Nephron progenitor cell (in vitro differentiated cells): ENCODE data around the gene PRELP.

Source experiments
- DNase-seq: peaks from one replicate; pipeline ENCODE4 v3.0.0; 2021
- H3K27ac Mint-ChIP-seq: 2 replicates; pipeline ENCODE4 v1.8.0; 2021; ENCODE audit warnings: mild to moderate bottlenecking, moderate library complexity, mixed read lengths
- H3K27me3 Mint-ChIP-seq: 2 replicates; pipeline ENCODE4 v1.8.0; 2021; ENCODE audit warnings: mild to moderate bottlenecking, low read depth, mixed read lengths; ENCODE audit not compliant: poor library complexity
- H3K36me3 Mint-ChIP-seq: 2 replicates; pipeline ENCODE4 v1.8.0; 2021; ENCODE audit warnings: low read depth, mixed read lengths
- H3K4me1 Mint-ChIP-seq: 2 replicates; pipeline ENCODE4 v1.8.0; 2021; ENCODE audit warnings: mixed read lengths
- H3K4me3 Mint-ChIP-seq: 2 replicates; pipeline ENCODE4 v1.8.0; 2021; ENCODE audit warnings: mild to moderate bottlenecking, moderate library complexity, mixed read lengths
- H3K9me3 Mint-ChIP-seq: 2 replicates; pipeline ENCODE4 v1.8.0; 2021; ENCODE audit warnings: mild to moderate bottlenecking, moderate library complexity, mixed read lengths
- CTCF ChIP-seq: fragments of 200-600 bp; sonication (generic); IDR thresholded peaks from 2 replicates; pipeline ENCODE4 v1.5.0; 2021; ENCODE audit warnings: antibody characterized with exemption

Gene PRELP

GRCh38 chr1:203479646-203480045 is 4.0 kb downstream of the PRELP start:
- no peaks in the 10 kb centered on the region for H3K36me3 Mint-ChIP-seq
- no peak overlapping the region for H3K27ac Mint-ChIP-seq
- H3K4me3 Mint-ChIP-seq, result no peak overlapping the region
- H3K4me1 Mint-ChIP-seq, result peaks cover 33% of the 10 kb centered on the region
- DNase-seq, result no peak
- H3K9me3 Mint-ChIP-seq, result no peaks in the 10 kb centered on the region
- TF ChIP-seq CTCF, result no peak
- H3K27me3 Mint-ChIP-seq, result peaks cover 37% of the 10 kb centered on the region

- DNase-seq, result no peak
- Mint-ChIP-seq H3K27me3 (peaks cover 42% of the 10 kb centered on the region), H3K4me1 (peaks cover 29% of the 10 kb centered on the region), H3K27ac (no peak overlapping the region), H3K9me3 (no peaks in the 10 kb centered on the region), H3K4me3 (no peak overlapping the region), H3K36me3 (no peaks in the 10 kb centered on the region)
- TF ChIP-seq CTCF, result no peak
These were observed 4.5 kb downstream of the PRELP start for GRCh38 chr1:203480084-203480483.

- Mint-ChIP-seq H3K36me3 (no peaks in the 10 kb centered on the region), H3K4me1 (peaks cover 24% of the 10 kb centered on the region), H3K4me3 (no peak overlapping the region), H3K27me3 (peaks cover 39% of the 10 kb centered on the region), H3K27ac (no peak overlapping the region), H3K9me3 (no peaks in the 10 kb centered on the region)
- no peak for DNase-seq
- no peak for TF ChIP-seq CTCF
These were observed 5.0 kb downstream of the PRELP start for GRCh38 chr1:203480525-203481084.

GRCh38 chr1:203481196-203481595 is 5.6 kb downstream of the PRELP start:
- no peak overlapping the region for H3K27ac Mint-ChIP-seq

GRCh38 chr1:203486618-203487370 is 11.2 kb downstream of the PRELP start:
- TF ChIP-seq CTCF, result no peak
- DNase-seq, result no peak
- Mint-ChIP-seq H3K4me3 (peak overlapping the region; percentile 74), H3K36me3 (no peaks in the 10 kb centered on the region), H3K27me3 (peaks cover 20% of the 10 kb centered on the region), H3K4me1 (peaks cover 35% of the 10 kb centered on the region), H3K27ac (no peak overlapping the region), H3K9me3 (no peaks in the 10 kb centered on the region)

More at GRCh38 chr1:203481196-203481595, 5.6 kb downstream of the PRELP start:
- H3K27me3 Mint-ChIP-seq, result peaks cover 39% of the 10 kb centered on the region
- no peaks in the 10 kb centered on the region for H3K9me3 Mint-ChIP-seq
- TF ChIP-seq CTCF, result no peak
- no peaks in the 10 kb centered on the region for H3K36me3 Mint-ChIP-seq
- DNase-seq, result no peak
- peaks cover 22% of the 10 kb centered on the region for H3K4me1 Mint-ChIP-seq
- H3K4me3 Mint-ChIP-seq, result no peak overlapping the region

- Mint-ChIP-seq H3K27ac (no peak overlapping the region), H3K36me3 (no peaks in the 10 kb centered on the region), H3K4me1 (peaks cover 38% of the 10 kb centered on the region), H3K4me3 (no peak overlapping the region), H3K9me3 (no peaks in the 10 kb centered on the region), H3K27me3 (peaks cover 33% of the 10 kb centered on the region)
- TF ChIP-seq CTCF, result no peak
- no peak for DNase-seq
These were observed 12.9 kb downstream of the PRELP start for GRCh38 chr1:203488539-203488938.
